Bronchial epithelial cell (primary cell): ENCODE data around the gene ARHGAP31. TPM values are rescaled to one million over a fixed set of nuclear protein-coding genes. Genes with fewer than 3 reads are reported as not detected.

Source experiments
- DNase-seq: peaks from one replicate; pipeline ENCODE4 v3.0.0-alpha.2; 2010; ENCODE audit warnings: low read depth
- FAIRE-seq: peaks from 2 replicates; lab custom pipeline; 2011; peaks lifted over from hg19 to GRCh38; lab: Jason Lieb, UNC
- H3K27me3 ChIP-seq: 2 replicates; pipeline ENCODE4 v1.5.1; 2011; ENCODE audit warnings: low read length; ENCODE audit not compliant: control insufficient read depth, insufficient read depth
- H3K36me3 ChIP-seq: 2 replicates; pipeline ENCODE4 v1.5.1; 2011; ENCODE audit warnings: low read length; ENCODE audit not compliant: control insufficient read depth, insufficient read depth
- H3K4me3 ChIP-seq: 2 replicates; pipeline ENCODE4 v1.5.1; 2011; ENCODE audit warnings: mild to moderate bottlenecking, low read depth, low read length, control low read depth
- CTCF ChIP-seq: IDR thresholded peaks from 2 replicates; pipeline ENCODE4 v1.5.1; 2011; ENCODE audit warnings: mild to moderate bottlenecking, moderate library complexity, low read length, control low read depth, inconsistent platforms; ENCODE audit not compliant: insufficient read depth, severe bottlenecking
- total RNA-seq: library from RNA; depleted of rRNA; stranded (reverse); fragments of >200 nt; gene quantifications from 2 replicates; pipeline ENCODE4 v1.2.1, GENCODE V29; 2014

ARHGAP31 gene
- total RNA-seq, 1 donor from 2014 or later: 0.26 TPM

GRCh38 chr3:119468041-119468440 lies 173.9 kb downstream of the ARHGAP31 start:
- peak overlapping the region; percentile 80 for H3K4me3 ChIP-seq
- no peak for FAIRE-seq
- no peak for TF ChIP-seq CTCF

GRCh38 chr3:119469418-119470189 lies 175.4 kb downstream of the ARHGAP31 start:
- peak; percentile 26 for DNase-seq
- TF ChIP-seq CTCF: no peak
- Histone ChIP-seq H3K4me3 (peak overlapping the region; percentile 80), H3K27me3 (no peaks in the 10 kb centered on the region), H3K36me3 (peaks cover 5% of the 10 kb centered on the region)
- no peak for FAIRE-seq

More at GRCh38 chr3:119468041-119468440, 173.9 kb downstream of the ARHGAP31 start:
- Histone ChIP-seq H3K36me3 (peaks cover 5% of the 10 kb centered on the region), H3K27me3 (no peaks in the 10 kb centered on the region)
- no peak for DNase-seq

Other genes starting within 250 kb of the ARHGAP31 start
- not detected in 2 replicates for gene TEX55, start 148.2 kb upstream of the ARHGAP31 start, total RNA-seq
- gene UPK1B, start 120.8 kb upstream of the ARHGAP31 start, total RNA-seq: 25.0 and 55.2 TPM in 2 replicates
- 40.5 and 67.2 TPM in 2 replicates for gene B4GALT4, start 53.5 kb upstream of the ARHGAP31 start, total RNA-seq
- gene TMEM39A, start 169.2 kb downstream of the ARHGAP31 start, total RNA-seq: 43.7 and 51.3 TPM in 2 replicates
- 9.0 and 16.6 TPM in 2 replicates for gene POGLUT1, start 174.6 kb downstream of the ARHGAP31 start, total RNA-seq
- 52.7 and 59.3 TPM in 2 replicates for gene TIMMDC1, start 204.2 kb downstream of the ARHGAP31 start, total RNA-seq